NCI-H2107 (cell line): ENCODE data around the gene ZSWIM5.
"Not testable (repeated sequence)": the region's sequence is repeated elsewhere in the genome, so short reads cannot be mapped to it uniquely, and the experiment has no call there.

Experiments used
- DNase-seq: peaks from one replicate; lab custom pipeline; 2025; lab: John Stamatoyannopoulos, UW

Gene ZSWIM5

GRCh38 chr1:45093334-45093733, 113.1 kb downstream of the ZSWIM5 start:
- no peak for DNase-seq

- no peak for DNase-seq
These were observed 116.7 kb downstream of the ZSWIM5 start for GRCh38 chr1:45089711-45090110.

DNA sequence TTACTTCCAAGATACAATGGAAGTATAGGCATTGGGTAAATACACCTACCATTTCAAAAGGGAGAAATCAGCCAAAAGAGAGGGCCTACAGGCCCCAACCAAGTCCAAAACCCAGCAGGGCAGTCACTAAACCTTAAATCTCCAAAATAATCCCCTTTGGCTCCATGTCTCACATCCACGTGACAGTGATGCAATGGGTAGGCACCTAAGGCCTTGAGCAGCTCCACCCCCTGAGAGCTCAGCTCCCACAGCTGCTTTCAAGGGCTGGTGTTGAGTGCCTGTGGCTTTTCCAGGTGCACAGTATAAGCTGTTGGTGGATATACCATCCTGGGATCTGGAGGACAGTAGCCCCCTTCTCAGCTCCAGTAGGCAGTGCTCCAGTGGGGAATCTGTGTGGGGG, 121.8 kb downstream of the ZSWIM5 start:
- DNase-seq, result no peak

GRCh38 chr1:45079533-45079932, 126.9 kb downstream of the ZSWIM5 start:
- no peak for DNase-seq

DNA sequence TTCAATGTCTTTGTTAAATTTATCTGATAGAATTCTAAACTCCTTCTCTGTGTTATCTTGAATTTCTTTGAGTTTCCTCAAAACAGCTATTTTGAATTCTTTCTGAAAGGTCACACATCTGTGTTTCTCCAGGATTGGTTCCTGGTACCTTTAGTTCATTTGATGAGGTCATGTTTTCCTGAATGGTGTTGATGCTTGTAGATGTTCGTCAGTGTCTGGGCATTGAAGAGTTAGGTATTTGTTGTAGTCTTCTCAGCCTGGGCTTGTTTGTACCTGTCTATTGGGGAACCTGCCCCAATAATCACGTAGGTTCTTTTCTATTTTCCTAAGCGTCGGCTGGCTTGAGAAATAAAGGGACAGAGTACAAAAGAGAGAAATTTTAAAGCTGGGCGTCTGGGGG, 129.4 kb downstream of the ZSWIM5 start:
- DNase-seq, result not testable (repeated sequence)

DNA sequence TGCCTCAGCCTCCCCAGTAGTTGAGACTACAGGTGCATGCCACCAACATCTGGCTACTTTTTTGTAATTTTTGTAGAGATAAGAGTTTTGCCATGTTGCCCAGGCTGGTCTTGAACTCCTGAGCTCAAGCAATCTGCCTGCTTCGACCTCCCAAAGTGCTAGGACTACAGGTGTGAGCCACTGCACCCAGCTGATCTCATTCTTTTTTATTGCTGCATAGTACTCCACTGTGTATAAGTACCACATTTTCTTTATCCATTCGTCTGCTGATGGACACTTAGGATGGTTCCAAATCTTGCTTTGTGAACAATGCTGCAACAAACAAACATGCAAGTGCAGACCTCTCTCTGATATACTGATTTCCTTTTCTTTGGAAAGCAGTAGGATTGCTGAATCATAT, 134.8 kb downstream of the ZSWIM5 start:
- no peak for DNase-seq

DNA sequence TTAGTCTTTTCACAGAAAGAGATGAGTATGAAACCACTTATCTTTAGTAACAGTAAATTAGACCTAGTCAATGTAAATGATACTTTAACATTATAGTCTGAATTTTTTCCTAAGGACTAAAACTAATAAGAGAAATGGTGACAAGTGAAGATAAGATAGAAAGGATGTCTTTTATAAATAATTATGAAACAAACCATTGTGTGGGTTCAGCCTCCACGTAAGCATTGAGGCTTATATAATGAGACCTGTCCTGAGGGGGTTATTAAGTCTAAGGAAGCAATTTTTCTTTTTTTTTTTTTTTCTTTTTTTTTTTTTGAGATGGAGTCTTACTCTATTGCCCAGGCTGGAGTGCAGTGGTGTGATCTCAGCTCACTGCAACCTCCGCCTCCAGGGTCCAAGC, 138.6 kb downstream of the ZSWIM5 start:
- DNase-seq, result no peak

GRCh38 chr1:45065083-45065482, 141.3 kb downstream of the ZSWIM5 start:
- DNase-seq, result no peak

GRCh38 chr1:45062463-45062862, 143.9 kb downstream of the ZSWIM5 start:
- not testable (repeated sequence) for DNase-seq

DNA sequence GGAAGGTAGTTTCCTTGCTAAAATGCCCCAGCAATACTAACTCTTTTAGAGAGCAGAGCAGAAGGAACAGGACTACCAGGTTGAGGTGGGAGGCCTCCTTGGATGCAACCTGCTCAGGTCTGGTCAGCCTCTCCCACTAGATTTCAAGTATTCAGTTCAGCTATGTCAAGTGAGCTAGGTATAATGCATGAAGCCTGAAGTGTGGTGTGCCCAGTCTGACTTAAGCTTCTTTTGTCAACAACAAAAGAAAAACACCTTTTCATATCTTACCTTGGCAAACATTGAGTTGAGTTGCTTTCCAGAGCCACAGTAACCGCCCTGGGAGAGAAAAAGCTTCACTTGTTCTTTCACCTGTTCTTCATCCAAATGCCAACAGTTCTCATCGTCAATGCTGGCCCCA, 146.6 kb downstream of the ZSWIM5 start:
- DNase-seq, result no peak

GRCh38 chr1:45057542-45057941, 148.9 kb downstream of the ZSWIM5 start:
- DNase-seq, result no peak

- DNase-seq, result no peak
These were observed 155.2 kb downstream of the ZSWIM5 start for GRCh38 chr1:45051005-45051772.

DNA sequence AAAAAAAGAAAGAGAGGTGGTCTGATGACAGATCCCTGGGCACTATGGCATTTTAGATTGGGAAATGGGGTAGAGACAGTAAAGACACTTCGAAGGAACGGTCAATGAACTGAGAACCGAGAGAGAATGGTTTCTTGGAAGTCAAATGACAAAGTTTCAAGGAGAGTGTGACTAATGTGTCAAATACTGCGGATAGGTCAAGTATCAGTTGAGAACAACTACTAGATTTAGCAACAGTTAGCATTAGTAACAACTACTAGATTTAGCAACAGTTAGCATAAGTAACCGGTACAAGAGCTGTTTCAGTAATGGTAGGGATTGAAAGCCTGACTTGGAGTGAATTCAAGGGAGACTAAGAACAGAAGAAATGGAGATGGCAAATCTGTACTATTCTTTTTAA, 159.4 kb downstream of the ZSWIM5 start:
- DNase-seq, result no peak

DNA sequence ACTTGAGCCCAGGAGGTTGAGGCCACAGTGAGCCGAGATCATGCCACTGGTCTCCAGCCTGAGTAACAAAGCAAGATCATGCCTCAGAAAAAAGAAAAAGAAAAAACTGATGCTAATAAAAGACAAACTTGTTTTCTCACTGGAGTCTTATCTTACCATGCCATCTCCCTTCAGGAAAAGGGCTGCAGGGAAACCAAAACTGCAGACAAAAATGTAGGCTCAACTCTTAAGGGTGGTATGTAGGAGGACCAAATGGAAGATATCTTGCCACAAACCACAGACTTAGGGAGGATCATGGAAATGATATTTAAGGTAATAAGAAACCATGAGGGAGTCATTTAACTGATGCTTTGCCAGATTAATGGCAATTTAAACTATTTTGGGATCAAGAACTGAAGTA, 161.5 kb downstream of the ZSWIM5 start:
- no peak for DNase-seq

GRCh38 chr1:45043094-45043493, 163.3 kb downstream of the ZSWIM5 start:
- DNase-seq, result no peak

- no peak for DNase-seq
These were observed 166.1 kb downstream of the ZSWIM5 start for GRCh38 chr1:45040297-45040696.

- DNase-seq, result no peak
These were observed 167.6 kb downstream of the ZSWIM5 start for GRCh38 chr1:45038661-45039364.

GRCh38 chr1:45038240-45038639, 168.2 kb downstream of the ZSWIM5 start:
- DNase-seq, result no peak

DNA sequence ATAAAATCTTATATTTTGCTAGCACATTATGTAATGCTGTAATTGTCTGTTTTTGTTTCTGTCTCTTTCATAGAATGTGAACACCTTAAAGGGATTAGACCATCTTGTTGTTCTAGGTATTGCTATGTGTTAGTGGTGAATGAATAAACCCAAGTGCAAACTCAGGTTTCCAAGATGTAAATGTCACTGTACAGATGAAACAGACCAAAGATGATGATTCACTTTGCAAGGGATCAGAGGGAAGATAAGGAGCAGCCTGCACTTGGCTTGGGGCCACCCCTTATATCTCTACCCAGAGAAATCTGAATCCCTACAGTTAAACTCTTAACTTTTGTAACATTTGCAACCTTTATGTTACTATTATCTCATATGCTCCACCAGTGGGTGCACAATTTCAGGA, 168.9 kb downstream of the ZSWIM5 start:
- DNase-seq, result no peak

DNA sequence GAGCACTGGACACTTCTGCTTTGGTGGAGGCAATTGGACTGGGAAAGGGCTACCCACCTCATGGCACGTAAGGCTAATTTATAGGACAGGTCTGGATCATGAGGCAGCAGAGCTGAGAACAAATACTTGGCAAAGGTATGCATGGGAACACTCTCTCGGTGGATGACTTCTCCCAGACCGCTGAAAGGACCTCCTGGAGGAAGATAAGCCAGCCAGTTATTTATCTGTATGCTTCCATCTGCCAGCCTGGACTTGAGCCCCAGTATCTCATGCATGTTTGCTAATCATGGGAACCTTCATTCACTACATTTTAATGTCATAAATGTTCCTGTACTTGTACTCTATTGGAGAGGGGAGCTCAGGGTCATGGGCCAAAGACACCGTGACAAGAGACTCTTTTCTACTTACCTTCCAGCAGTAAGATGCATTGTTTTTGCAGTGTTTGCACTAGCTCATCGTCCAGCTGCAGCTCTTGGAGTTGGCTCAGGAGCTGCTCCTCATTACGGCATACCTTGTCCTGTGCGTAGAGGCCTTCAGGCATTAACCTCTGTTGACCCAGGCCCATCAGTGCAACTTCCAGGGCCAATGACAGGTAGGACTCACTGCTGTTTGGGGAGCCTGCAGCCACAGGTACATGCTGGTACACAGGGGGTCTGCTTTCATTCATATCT, 170.6 kb downstream of the ZSWIM5 start:
- no peak for DNase-seq

GRCh38 chr1:45033356-45033755, 173.0 kb downstream of the ZSWIM5 start:
- no peak for DNase-seq

- no peak for DNase-seq
These were observed 173.6 kb downstream of the ZSWIM5 start for GRCh38 chr1:45032837-45033236.

- no peak for DNase-seq
These were observed 180.0 kb downstream of the ZSWIM5 start for GRCh38 chr1:45026446-45026845.
